CD14-positive monocyte (primary cell): Measurements from ENCODE around the gene MRPS2. TPM values are rescaled to one million over a fixed set of nuclear protein-coding genes. Genes with fewer than 3 reads are reported as not detected.

Experiments
- DNase-seq, 3 donors: peaks; one replicate each; pipeline ENCODE4 v3.0.0-alpha.2; 2011 to 2022
- H2AFZ ChIP-seq: 2 replicates; pipeline ENCODE4 v1.6.0; 2012; ENCODE audit warnings: mild to moderate bottlenecking, low read depth, low read length, inconsistent platforms; ENCODE audit not compliant: insufficient read depth, poor library complexity, severe bottlenecking
- H3K27ac ChIP-seq, 2 donors: 1 replicate in 1 of 2; 2 replicates in 1 of 2; pipeline ENCODE4 v1.5.1; 2012 to 2013; ENCODE audit warnings: low read length in 2 of 2, control low read depth in 1 of 2, inconsistent platforms in 1 of 2, low read depth in 1 of 2, mild to moderate bottlenecking in 1 of 2
- H3K27me3 ChIP-seq, 2 donors: one replicate each; pipeline versions ENCODE4 v1.6.0 to v1.6.1; 2011 to 2013; ENCODE audit warnings: low read length in 2 of 2; ENCODE audit not compliant: control insufficient read depth in 2 of 2, insufficient read depth in 2 of 2
- H3K36me3 ChIP-seq, 2 donors: replicated peaks in 1 of 2; 1 replicate in 1 of 2; 2 replicates in 1 of 2; pipeline versions ENCODE4 v1.5.1 to v1.6.1; 2012 to 2013; ENCODE audit warnings: low read length in 2 of 2, control low read depth in 1 of 2, inconsistent platforms in 1 of 2, mild to moderate bottlenecking in 1 of 2; ENCODE audit not compliant: insufficient read depth in 2 of 2, control insufficient read depth in 1 of 2
- H3K4me1 ChIP-seq, 2 donors: 1 replicate in 1 of 2; 2 replicates in 1 of 2; pipeline versions ENCODE4 v1.5.1 to v1.6.1; 2012 to 2013; ENCODE audit warnings: low read length in 2 of 2, control low read depth in 1 of 2, inconsistent platforms in 1 of 2, mild to moderate bottlenecking in 1 of 2, moderate library complexity in 1 of 2; ENCODE audit not compliant: insufficient read depth in 2 of 2, control insufficient read depth in 1 of 2
- H3K4me2 ChIP-seq: replicated peaks from 2 replicates; pipeline ENCODE3; 2012; ENCODE audit warnings: low read length, moderate library complexity, mild to moderate bottlenecking; ENCODE audit not compliant: poor library complexity, severe bottlenecking; ENCODE audit errors: extremely low read depth
- H3K4me3 ChIP-seq, 3 experiments: fragments of 200-600 bp in 1 of 3; sonication (generic) in 1 of 3; replicated peaks in 1 of 3; 1 replicate in 2 of 3; 2 replicates in 1 of 3; pipeline ENCODE4 v1.5.1; 2011 to 2013; ENCODE audit warnings: low read length in 3 of 3, mild to moderate bottlenecking in 3 of 3, control low read depth in 2 of 3, low read depth in 2 of 3, inconsistent platforms in 1 of 3, moderate library complexity in 1 of 3
- H3K79me2 ChIP-seq: 2 replicates; pipeline ENCODE4 v1.6.0; 2012; ENCODE audit warnings: mild to moderate bottlenecking, control low read depth, inconsistent platforms, low read length, moderate library complexity; ENCODE audit not compliant: insufficient read depth
- H3K9ac ChIP-seq: 2 replicates; pipeline ENCODE4 v1.6.0; 2017; ENCODE audit warnings: low read length, mild to moderate bottlenecking; ENCODE audit not compliant: insufficient read depth, poor library complexity, severe bottlenecking
- H3K9me3 ChIP-seq, 2 donors: replicated peaks in 1 of 2; 1 replicate in 1 of 2; 2 replicates in 1 of 2; pipeline versions ENCODE4 v1.5.1 to v1.6.1; 2012 to 2013; ENCODE audit warnings: low read length in 2 of 2, control low read depth in 1 of 2; ENCODE audit not compliant: control insufficient read depth in 1 of 2, insufficient read depth in 1 of 2
- H4K20me1 ChIP-seq: 2 replicates; pipeline ENCODE4 v1.6.0; 2012; ENCODE audit warnings: mild to moderate bottlenecking, low read length, control low read depth, moderate library complexity; ENCODE audit not compliant: insufficient read depth
- H3K27ac Mint-ChIP-seq, 7 donors: one replicate each; pipeline ENCODE4 v1.8.0; 2020; ENCODE audit warnings: mild to moderate bottlenecking in 7 of 7, mixed read lengths in 7 of 7, moderate library complexity in 6 of 7, inconsistent platforms in 2 of 7
- H3K27me3 Mint-ChIP-seq, 3 donors: one replicate each; pipeline ENCODE4 v1.8.0; 2021 to 2022; ENCODE audit warnings: low read depth in 3 of 3, mild to moderate bottlenecking in 3 of 3, mixed read lengths in 3 of 3, moderate library complexity in 3 of 3, inconsistent platforms in 1 of 3
- H3K36me3 Mint-ChIP-seq, 2 donors: one replicate each; pipeline ENCODE4 v1.8.0; 2020; ENCODE audit warnings: mixed read lengths in 2 of 2, inconsistent platforms in 1 of 2, mild to moderate bottlenecking in 1 of 2
- H3K4me1 Mint-ChIP-seq: one replicate; pipeline ENCODE4 v1.8.0; 2020; ENCODE audit warnings: mild to moderate bottlenecking, mixed read lengths
- H3K4me3 Mint-ChIP-seq, 2 donors: one replicate each; pipeline ENCODE4 v1.8.0; 2020; ENCODE audit warnings: mild to moderate bottlenecking in 2 of 2, mixed read lengths in 2 of 2, moderate library complexity in 1 of 2
- H3K9me3 Mint-ChIP-seq, 7 donors: one replicate each; pipeline ENCODE4 v1.8.0; 2020 to 2022; ENCODE audit warnings: mixed read lengths in 7 of 7, mild to moderate bottlenecking in 6 of 7, moderate library complexity in 6 of 7, inconsistent platforms in 2 of 7
- WGBS: methylation state at CpG from one replicate; pipeline ENCODE4 v1.1.5; 2013; ENCODE audit warnings: missing lambda C conversion rate; ENCODE audit not compliant: insufficient coverage; 5-methylcytosine and 5-hydroxymethylcytosine counted together
- intact Hi-C, 2 donors: fragments of 100-400 bp; cut with micrococcal nuclease; formaldehyde crosslinking; loops; one replicate each; pipeline versions ENCODE4 v1.15.0 to v1.15.1; 2023
- polyA plus RNA-seq, 3 donors: library from polyadenylated mRNA; depleted of rRNA in 1 of 3; unstranded in 2 of 3; stranded (reverse) in 1 of 3; fragments of 300-500 nt in 2 of 3; fragments of >200 nt in 1 of 3; fragmentation: Illumina TruSeq in 2 of 3; gene quantifications; 1 replicate in 2 of 3; 2 replicates in 1 of 3; pipeline ENCODE4 v1.2.3, GENCODE V29; 2012 to 2021
- TF ChIP-seq, protein P1 (sequence below): fragments of 200-600 bp; IDR thresholded peaks from one replicate; pipeline ENCODE4 v1.8.0; 2022; ENCODE audit warnings: antibody characterized with exemption, mild to moderate bottlenecking

MRPS2 gene
- polyA plus RNA-seq, 3 donors: 27.9 to 54.4 (median 30.2) TPM

DNA sequence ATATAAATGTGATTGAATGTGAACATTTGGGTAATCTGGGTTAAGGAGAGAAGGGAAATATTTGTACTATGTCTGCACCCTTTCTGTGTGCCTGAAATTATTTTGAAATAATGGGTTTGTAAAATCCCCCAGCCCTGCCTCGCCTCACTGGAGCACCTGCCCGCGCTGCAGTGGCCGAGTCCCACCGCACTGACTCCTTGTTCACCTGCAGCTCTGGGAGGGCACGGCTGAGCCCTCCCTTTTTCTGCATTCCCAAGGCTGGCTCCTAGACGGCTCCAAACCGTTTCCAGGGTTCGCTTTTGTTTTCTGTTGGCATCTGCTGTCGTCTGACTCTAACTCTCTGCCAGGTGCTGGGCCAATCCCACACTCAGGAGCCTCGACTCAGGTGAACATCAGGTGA, 38.5 kb upstream of the MRPS2 start:
- no peaks in the 10 kb centered on the region for H3K9me3 ChIP-seq
- H3K4me1 ChIP-seq: no peaks in the 10 kb centered on the region
- H4K20me1 ChIP-seq: no peaks in the 10 kb centered on the region
- no peaks in the 10 kb centered on the region for H3K27me3 ChIP-seq
- H3K27ac ChIP-seq: no peak overlapping the region
- Mint-ChIP-seq H3K4me3 (no peak overlapping the region), H3K36me3 (no peaks in the 10 kb centered on the region), H3K27me3 (peaks cover 7 to 17% (median 11%) of the 10 kb centered on the region in 3 donors), H3K27ac (no peak overlapping the region), H3K4me1 (peaks cover 3% of the 10 kb centered on the region), H3K9me3 (peaks cover 0 to 2% (median 0%) of the 10 kb centered on the region in 7 donors)
- intact Hi-C loops: no loop called here
- no peak overlapping the region for H2AFZ ChIP-seq
- TF ChIP-seq, protein P1, sequence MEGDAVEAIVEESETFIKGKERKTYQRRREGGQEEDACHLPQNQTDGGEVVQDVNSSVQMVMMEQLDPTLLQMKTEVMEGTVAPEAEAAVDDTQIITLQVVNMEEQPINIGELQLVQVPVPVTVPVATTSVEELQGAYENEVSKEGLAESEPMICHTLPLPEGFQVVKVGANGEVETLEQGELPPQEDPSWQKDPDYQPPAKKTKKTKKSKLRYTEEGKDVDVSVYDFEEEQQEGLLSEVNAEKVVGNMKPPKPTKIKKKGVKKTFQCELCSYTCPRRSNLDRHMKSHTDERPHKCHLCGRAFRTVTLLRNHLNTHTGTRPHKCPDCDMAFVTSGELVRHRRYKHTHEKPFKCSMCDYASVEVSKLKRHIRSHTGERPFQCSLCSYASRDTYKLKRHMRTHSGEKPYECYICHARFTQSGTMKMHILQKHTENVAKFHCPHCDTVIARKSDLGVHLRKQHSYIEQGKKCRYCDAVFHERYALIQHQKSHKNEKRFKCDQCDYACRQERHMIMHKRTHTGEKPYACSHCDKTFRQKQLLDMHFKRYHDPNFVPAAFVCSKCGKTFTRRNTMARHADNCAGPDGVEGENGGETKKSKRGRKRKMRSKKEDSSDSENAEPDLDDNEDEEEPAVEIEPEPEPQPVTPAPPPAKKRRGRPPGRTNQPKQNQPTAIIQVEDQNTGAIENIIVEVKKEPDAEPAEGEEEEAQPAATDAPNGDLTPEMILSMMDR: no peak
- no peaks in the 10 kb centered on the region for H3K36me3 ChIP-seq
- H3K4me2 ChIP-seq: no peak overlapping the region
- WGBS: 99% methylated on average over 11 of the region's 11 CpGs
- no peak overlapping the region for H3K9ac ChIP-seq
- no peak for DNase-seq
- H3K79me2 ChIP-seq: no peaks in the 10 kb centered on the region
- H3K4me3 ChIP-seq: no peak overlapping the region

DNA sequence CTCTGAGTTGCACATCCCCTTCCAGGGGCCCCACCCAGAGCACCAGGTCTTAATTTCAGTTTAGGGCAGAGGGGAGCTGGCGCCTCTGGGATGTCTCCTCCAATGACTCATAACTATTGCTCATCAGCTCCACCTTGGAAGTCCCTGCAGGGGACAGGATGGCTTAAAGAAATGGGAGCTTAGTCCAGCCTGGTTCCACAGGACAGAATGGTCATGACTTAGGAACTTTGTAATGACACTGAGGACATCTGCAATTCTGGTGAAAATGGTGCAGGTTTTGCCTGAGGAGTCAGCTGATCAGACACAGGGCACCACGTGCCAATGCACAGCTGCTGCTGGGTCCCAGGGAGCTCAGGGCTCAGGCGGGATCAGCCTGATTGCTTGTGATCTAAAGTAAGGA, 37.3 kb upstream of the MRPS2 start:
- Histone ChIP-seq H4K20me1 (no peaks in the 10 kb centered on the region), H2AFZ (no peak overlapping the region), H3K9me3 (no peaks in the 10 kb centered on the region), H3K4me1 (peaks cover 0 to 1% of the 10 kb centered on the region in 2 donors), H3K9ac (no peak overlapping the region), H3K36me3 (no peaks in the 10 kb centered on the region), H3K4me2 (no peak overlapping the region), H3K27me3 (no peaks in the 10 kb centered on the region), H3K27ac (no peak overlapping the region), H3K79me2 (no peaks in the 10 kb centered on the region), H3K4me3 (no peak overlapping the region)
- WGBS: no CpG with 5 or more reads among the region's 3 CpGs
- Mint-ChIP-seq H3K4me1 (peaks cover 6% of the 10 kb centered on the region), H3K27ac (no peak overlapping the region), H3K36me3 (no peaks in the 10 kb centered on the region), H3K4me3 (no peak overlapping the region), H3K27me3 (peaks cover 3 to 20% (median 16%) of the 10 kb centered on the region in 3 donors), H3K9me3 (peaks cover 0 to 2% (median 0%) of the 10 kb centered on the region in 7 donors)
- intact Hi-C loops: no loop called here
- TF ChIP-seq, protein P1: no peak
- DNase-seq: peak in 1 of 3 donors; percentile 42
